Activated naive CD4-positive, alpha-beta T cell treated with anti-CD3 and anti-CD28 coated beads for 36 hours (primary cell): ENCODE results near the gene NAPB. TPM values are rescaled to one million over a fixed set of nuclear protein-coding genes. Genes with fewer than 3 reads are reported as not detected.

Experiments
- CTCF ChIA-PET: fragments of 350-600 bp; sonication (Branson Sonifier 250); formaldehyde crosslinking; loops from one replicate; lab custom pipeline; 2021; ENCODE audit warnings: antibody characterized with exemption; lab: Charles Lee
- DNase-seq: peaks from one replicate; pipeline ENCODE4 v3.0.0-alpha.2; 2020
- H3K27ac Mint-ChIP-seq: one replicate; pipeline ENCODE4 v1.8.0; 2021; ENCODE audit warnings: mild to moderate bottlenecking, mixed read lengths
- H3K27me3 Mint-ChIP-seq: one replicate; pipeline ENCODE4 v1.8.0; 2021; ENCODE audit warnings: low read depth, mixed read lengths
- H3K36me3 Mint-ChIP-seq: one replicate; pipeline ENCODE4 v1.8.0; 2021; ENCODE audit warnings: low read depth, mixed read lengths
- H3K4me1 Mint-ChIP-seq: one replicate; pipeline ENCODE4 v1.8.0; 2021; ENCODE audit warnings: low read depth, mixed read lengths
- H3K4me3 Mint-ChIP-seq: one replicate; pipeline ENCODE4 v1.8.0; 2021; ENCODE audit warnings: mild to moderate bottlenecking, moderate library complexity, mixed read lengths
- H3K9me3 Mint-ChIP-seq: one replicate; pipeline ENCODE4 v1.8.0; 2021; ENCODE audit warnings: mixed read lengths
- intact Hi-C: fragments of 100-400 bp; cut with micrococcal nuclease; formaldehyde crosslinking; loops from one replicate; pipeline ENCODE4 v1.15.1; 2023
- total RNA-seq, 2 experiments: library from RNA; stranded (reverse); gene quantifications; one replicate each; pipeline ENCODE4 v1.2.3, GENCODE V29; 2021

Gene NAPB
- total RNA-seq, 2 experiments from 2014 or later: 5.4 to 7.6 TPM

DNA sequence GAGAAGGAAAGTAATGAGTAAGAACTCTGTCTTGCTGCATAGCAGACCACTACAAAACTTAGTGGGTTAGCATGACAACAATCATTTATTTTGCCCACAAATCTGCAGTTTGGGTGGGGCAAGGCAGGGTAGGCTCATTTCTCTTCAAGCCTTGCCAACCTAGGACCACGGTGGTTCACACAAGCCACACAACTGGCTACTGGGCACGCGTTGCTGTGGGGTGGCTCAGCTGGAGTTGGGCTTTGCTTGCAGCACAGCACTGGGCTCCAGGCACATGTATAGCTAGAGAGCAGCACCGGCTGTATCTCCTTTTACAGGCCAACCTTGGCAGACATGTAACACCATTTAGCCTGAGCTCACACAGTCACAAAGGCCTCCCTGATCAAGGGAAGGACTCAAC lies 75.3 kb downstream of the NAPB start:
- CTCF ChIA-PET: no interaction called here
- H3K27ac Mint-ChIP-seq: no peak overlapping the region
- H3K27me3 Mint-ChIP-seq: no peaks in the 10 kb centered on the region
- no peaks in the 10 kb centered on the region for H3K9me3 Mint-ChIP-seq
- intact Hi-C loops: no loop called here
- H3K36me3 Mint-ChIP-seq: peaks cover 1% of the 10 kb centered on the region
- H3K4me1 Mint-ChIP-seq: peaks cover 11% of the 10 kb centered on the region
- H3K4me3 Mint-ChIP-seq: no peak overlapping the region
- DNase-seq: no peak

DNA sequence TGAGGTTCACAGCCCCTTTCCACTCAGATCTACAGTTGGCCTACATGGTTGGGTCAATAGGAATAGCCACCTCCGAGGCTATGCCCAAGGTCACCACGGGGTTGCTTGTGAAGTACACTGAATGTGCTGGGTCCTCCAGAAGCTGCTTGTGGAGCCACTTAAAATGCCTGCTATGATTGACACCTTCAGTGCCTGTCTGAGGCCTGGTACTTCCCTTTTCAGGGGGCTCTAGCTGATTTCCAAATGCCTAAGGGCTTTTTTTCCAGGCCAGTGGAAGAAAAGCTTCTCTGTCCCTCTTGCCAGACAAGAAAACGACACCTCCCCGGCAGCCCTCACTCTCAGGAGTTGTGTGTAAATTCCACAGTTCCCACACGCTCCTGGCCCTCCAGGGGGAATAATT lies 77.0 kb downstream of the NAPB start:
- Mint-ChIP-seq H3K27ac (no peak overlapping the region), H3K36me3 (no peaks in the 10 kb centered on the region), H3K27me3 (no peaks in the 10 kb centered on the region), H3K4me1 (peaks cover 8% of the 10 kb centered on the region), H3K4me3 (no peak overlapping the region), H3K9me3 (no peaks in the 10 kb centered on the region)
- intact Hi-C loops: no loop called here
- CTCF ChIA-PET: no interaction called here
- no peak for DNase-seq

DNA sequence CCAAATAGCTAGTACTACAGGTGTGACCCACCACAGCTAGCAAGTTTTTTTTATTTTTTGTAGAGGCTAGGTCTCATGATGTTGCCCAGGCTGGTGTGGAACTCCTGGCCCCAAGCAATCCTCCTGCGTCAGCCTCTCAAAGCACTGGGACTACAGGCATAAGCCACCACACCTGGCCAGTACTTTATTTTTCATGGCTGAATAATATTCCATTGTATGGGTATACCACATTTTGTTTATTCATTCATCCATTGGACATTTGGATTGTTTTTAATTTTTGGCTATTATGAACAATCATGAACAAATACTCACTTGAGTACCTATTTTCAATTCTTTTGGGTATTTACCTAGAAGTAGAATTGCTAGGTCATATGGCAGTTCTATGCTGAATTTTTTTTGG lies 77.7 kb downstream of the NAPB start:
- Mint-ChIP-seq H3K9me3 (no peaks in the 10 kb centered on the region), H3K27ac (no peak overlapping the region), H3K36me3 (no peaks in the 10 kb centered on the region), H3K27me3 (no peaks in the 10 kb centered on the region), H3K4me3 (no peak overlapping the region), H3K4me1 (peaks cover 2% of the 10 kb centered on the region)
- CTCF ChIA-PET: no interaction called here
- intact Hi-C loops: no loop called here
- no peak for DNase-seq

DNA sequence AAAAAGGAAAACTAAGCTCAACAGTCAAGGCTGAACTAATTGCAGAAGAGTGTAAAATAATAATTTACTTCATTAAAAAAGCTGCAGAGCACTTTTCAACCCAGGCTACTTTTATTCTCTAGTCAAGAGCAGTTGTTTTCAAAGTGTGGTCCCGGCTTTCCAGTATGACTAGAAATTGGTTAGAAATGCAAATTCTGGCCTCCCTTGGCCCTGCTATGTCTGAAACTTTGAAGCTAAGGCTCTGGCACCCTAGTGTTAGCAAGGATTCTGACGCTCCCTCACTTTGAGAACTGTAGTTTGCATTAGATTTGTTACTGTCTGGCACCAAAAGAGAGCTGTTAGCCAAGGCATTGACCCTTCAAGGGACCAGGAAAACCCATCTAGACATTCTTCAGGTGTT lies 80.2 kb downstream of the NAPB start:
- CTCF ChIA-PET: interaction anchor here (0.6 to 2.6 kb wide), 7 partner anchors 8 to 1003 kb away, joined by 3 to 18 read pairs (median 4); no protein-coding TSS in a partner anchor
- H3K4me3 Mint-ChIP-seq: no peak overlapping the region
- H3K27me3 Mint-ChIP-seq: no peaks in the 10 kb centered on the region

GRCh38 chr20:23340524-23340923 lies 80.8 kb downstream of the NAPB start:
- peak; percentile 55 for DNase-seq
- Mint-ChIP-seq H3K27me3 (no peaks in the 10 kb centered on the region), H3K4me3 (no peak overlapping the region), H3K36me3 (no peaks in the 10 kb centered on the region), H3K4me1 (no peaks in the 10 kb centered on the region), H3K27ac (no peak overlapping the region), H3K9me3 (no peaks in the 10 kb centered on the region)
- CTCF ChIA-PET: interaction anchor here (0.7 to 2.6 kb wide), 6 partner anchors 8 to 1002 kb away, joined by 3 to 18 read pairs (median 4); no protein-coding TSS in a partner anchor
- intact Hi-C loops: loop anchor here (2.0 kb wide), 1 partner anchor 1002 kb away; no protein-coding TSS in a partner anchor

More for the DNA sequence above, 80.2 kb downstream of the NAPB start:
- Mint-ChIP-seq H3K27ac (no peak overlapping the region), H3K4me1 (no peaks in the 10 kb centered on the region), H3K9me3 (no peaks in the 10 kb centered on the region), H3K36me3 (no peaks in the 10 kb centered on the region)
- no peak for DNase-seq
- intact Hi-C loops: loop anchor here (2.0 kb wide), 1 partner anchor 1002 kb away; no protein-coding TSS in a partner anchor

DNA sequence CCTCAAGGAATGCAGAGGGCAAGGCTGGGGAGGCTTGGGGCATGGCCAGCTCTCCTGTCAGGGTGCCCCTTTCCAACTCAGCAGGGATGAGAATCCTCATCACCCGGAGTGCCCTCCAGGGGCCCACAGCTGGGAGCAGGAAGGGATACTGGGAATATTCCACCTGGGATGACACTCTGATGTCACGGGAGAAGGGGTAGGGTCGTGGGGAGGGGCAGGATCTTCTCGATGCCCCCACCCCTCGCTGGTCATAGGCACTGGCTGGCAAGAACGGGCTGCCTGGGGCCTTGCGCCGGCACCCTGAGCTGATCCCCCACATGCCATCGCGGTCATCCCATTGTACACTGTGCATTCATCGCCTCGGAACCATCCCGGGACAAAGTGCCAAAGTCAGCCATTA lies 81.3 kb downstream of the NAPB start:
- no peak overlapping the region for H3K4me3 Mint-ChIP-seq
- CTCF ChIA-PET: interaction anchor here (0.7 to 2.6 kb wide), 5 partner anchors 8 to 1002 kb away, joined by 3 to 18 read pairs (median 4); no protein-coding TSS in a partner anchor

DNA sequence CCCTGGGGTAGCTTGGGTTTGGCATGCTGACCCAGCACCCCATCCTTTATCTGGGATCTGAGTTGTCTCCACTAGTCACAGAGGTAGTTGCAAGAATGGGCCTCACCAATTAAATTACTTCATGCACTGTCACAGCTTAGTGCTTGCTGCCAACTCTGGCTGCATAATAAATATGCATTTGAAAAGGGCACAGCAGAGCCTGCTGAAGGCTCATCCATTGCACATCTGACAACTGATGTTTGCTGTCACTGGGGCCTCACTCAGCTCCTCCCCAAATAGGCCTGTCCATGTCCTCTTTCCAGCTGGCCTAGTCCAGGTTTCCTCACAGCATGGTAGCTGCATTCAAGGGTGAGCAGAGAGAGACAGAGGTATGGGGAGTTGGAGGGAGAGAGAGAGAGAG lies 84.0 kb downstream of the NAPB start:
- CTCF ChIA-PET: no interaction called here
- Mint-ChIP-seq H3K27ac (no peak overlapping the region), H3K4me1 (no peaks in the 10 kb centered on the region), H3K27me3 (no peaks in the 10 kb centered on the region), H3K36me3 (no peaks in the 10 kb centered on the region), H3K9me3 (no peaks in the 10 kb centered on the region), H3K4me3 (no peak overlapping the region)
- intact Hi-C loops: no loop called here
- no peak for DNase-seq

More for the DNA sequence above, 81.3 kb downstream of the NAPB start:
- no peaks in the 10 kb centered on the region for H3K4me1 Mint-ChIP-seq
- DNase-seq: no peak
- no peaks in the 10 kb centered on the region for H3K36me3 Mint-ChIP-seq
- no peaks in the 10 kb centered on the region for H3K27me3 Mint-ChIP-seq
- intact Hi-C loops: loop anchor here (2.0 kb wide), 1 partner anchor 1001 kb away; no protein-coding TSS in a partner anchor
- no peak overlapping the region for H3K27ac Mint-ChIP-seq
- H3K9me3 Mint-ChIP-seq: no peaks in the 10 kb centered on the region

GRCh38 chr20:23336476-23336875 lies 84.8 kb downstream of the NAPB start:
- no peaks in the 10 kb centered on the region for H3K4me1 Mint-ChIP-seq
- no peak overlapping the region for H3K27ac Mint-ChIP-seq
- H3K27me3 Mint-ChIP-seq: no peaks in the 10 kb centered on the region
- intact Hi-C loops: no loop called here
- H3K36me3 Mint-ChIP-seq: no peaks in the 10 kb centered on the region
- no peaks in the 10 kb centered on the region for H3K9me3 Mint-ChIP-seq
- no peak for DNase-seq
- H3K4me3 Mint-ChIP-seq: no peak overlapping the region
- CTCF ChIA-PET: no interaction called here

GRCh38 chr20:23335521-23335920 lies 85.8 kb downstream of the NAPB start:
- H3K36me3 Mint-ChIP-seq: peaks cover 2% of the 10 kb centered on the region
- H3K4me3 Mint-ChIP-seq: no peak overlapping the region
- CTCF ChIA-PET: no interaction called here
- H3K9me3 Mint-ChIP-seq: no peaks in the 10 kb centered on the region
- no peaks in the 10 kb centered on the region for H3K27me3 Mint-ChIP-seq
- H3K4me1 Mint-ChIP-seq: no peaks in the 10 kb centered on the region
- intact Hi-C loops: no loop called here
- no peak overlapping the region for H3K27ac Mint-ChIP-seq
- DNase-seq: no peak

DNA sequence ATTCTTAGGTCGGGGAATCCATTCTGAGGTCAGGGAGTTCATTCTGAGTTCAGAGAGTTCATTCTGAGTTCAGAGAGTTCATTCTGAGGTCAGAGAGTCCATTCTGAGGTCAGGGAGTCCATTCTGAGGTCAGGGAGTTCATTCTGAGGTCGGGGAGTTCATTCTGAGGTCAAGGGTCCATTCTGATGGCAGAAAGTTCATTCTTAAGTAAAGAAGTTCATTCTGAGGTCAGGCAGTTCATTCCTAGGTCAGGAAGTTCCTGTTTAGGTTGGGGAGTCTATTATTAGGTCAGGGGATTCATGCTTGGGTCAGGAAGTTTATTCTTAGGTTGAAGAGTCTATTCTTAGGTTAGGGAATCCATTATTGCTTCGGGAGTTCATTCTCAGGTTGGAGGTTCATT lies 87.2 kb downstream of the NAPB start:
- H3K4me1 Mint-ChIP-seq: no peaks in the 10 kb centered on the region
- no peaks in the 10 kb centered on the region for H3K9me3 Mint-ChIP-seq
- CTCF ChIA-PET: no interaction called here
- H3K4me3 Mint-ChIP-seq: no peak overlapping the region
- intact Hi-C loops: no loop called here
- H3K27ac Mint-ChIP-seq: no peak overlapping the region
- no peaks in the 10 kb centered on the region for H3K27me3 Mint-ChIP-seq
- peaks cover 2% of the 10 kb centered on the region for H3K36me3 Mint-ChIP-seq
- DNase-seq: no peak

GRCh38 chr20:23332467-23332866 lies 88.8 kb downstream of the NAPB start:
- Mint-ChIP-seq H3K4me3 (no peak overlapping the region), H3K4me1 (no peaks in the 10 kb centered on the region), H3K27ac (no peak overlapping the region), H3K27me3 (no peaks in the 10 kb centered on the region), H3K36me3 (peaks cover 2% of the 10 kb centered on the region), H3K9me3 (no peaks in the 10 kb centered on the region)
- CTCF ChIA-PET: interaction anchor here (0.6 to 1.0 kb wide), 2 partner anchors 8 to 98 kb away, joined by 3 read pairs; no protein-coding TSS in a partner anchor
- intact Hi-C loops: no loop called here
- DNase-seq: no peak

DNA sequence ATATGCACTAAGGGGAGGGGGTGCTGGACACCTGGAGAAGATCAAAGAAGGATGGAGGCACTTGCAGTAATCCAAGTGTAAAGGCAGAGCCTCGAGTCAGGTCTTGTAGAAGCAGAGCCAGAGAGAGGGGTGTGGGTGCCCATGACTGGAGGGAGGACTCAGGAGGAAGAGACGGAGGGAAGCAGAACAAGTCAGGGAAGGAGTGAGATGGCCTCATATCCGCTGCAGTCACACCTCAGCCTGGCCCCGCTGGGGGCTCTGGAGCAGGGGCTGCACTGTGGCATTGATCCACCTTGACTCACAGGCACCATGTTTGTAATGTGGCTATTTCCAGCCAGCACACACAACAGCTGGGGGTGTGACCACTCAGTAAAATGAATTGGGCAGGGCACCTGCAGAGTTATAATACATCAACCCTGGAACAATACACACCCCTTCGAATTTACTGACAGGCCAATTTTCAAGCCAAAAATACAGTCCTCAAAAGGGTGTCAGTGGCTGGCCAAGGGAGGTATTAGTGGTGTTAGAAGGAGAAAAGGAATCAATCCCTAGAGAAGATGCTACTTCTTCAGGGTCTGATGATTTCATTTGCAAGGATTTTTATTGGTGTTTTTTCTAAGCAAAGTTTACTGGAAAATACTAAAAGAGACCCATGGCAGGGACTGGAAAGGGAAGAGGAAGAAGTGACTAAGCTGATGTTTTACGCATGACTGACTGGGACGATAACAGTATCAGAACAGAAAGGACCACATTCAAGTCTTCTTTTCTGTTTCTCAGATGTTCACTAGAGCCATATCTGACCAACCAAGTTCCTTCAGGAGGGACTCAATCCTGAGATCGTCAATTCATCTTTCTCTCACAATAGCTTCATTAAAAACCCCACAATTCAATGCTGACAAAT lies 89.6 kb downstream of the NAPB start:
- no peaks in the 10 kb centered on the region for H3K27me3 Mint-ChIP-seq
- H3K4me1 Mint-ChIP-seq: no peaks in the 10 kb centered on the region
- no peak overlapping the region for H3K4me3 Mint-ChIP-seq
- DNase-seq: no peak
- H3K36me3 Mint-ChIP-seq: peaks cover 2% of the 10 kb centered on the region
- H3K27ac Mint-ChIP-seq: no peak overlapping the region
- no peaks in the 10 kb centered on the region for H3K9me3 Mint-ChIP-seq
- intact Hi-C loops: no loop called here
- CTCF ChIA-PET: interaction anchor here (1.0 kb wide), 1 partner anchor 9 kb away, joined by 3 read pairs; no protein-coding TSS in a partner anchor
